Non-pigmented ciliary epithelial cell (primary cell): ENCODE data around the gene OAF.

Experiments used
- DNase-seq: peaks from one replicate; pipeline ENCODE4 v3.0.0-alpha.2; 2010; ENCODE audit warnings: low read depth

OAF gene

GRCh38 chr11:120222916-120223315 lies 12.1 kb downstream of the OAF start:
- no peak for DNase-seq

GRCh38 chr11:120223793-120224192 lies 13.0 kb downstream of the OAF start:
- no peak for DNase-seq

GRCh38 chr11:120224361-120224760 lies 13.5 kb downstream of the OAF start:
- DNase-seq: no peak

- no peak for DNase-seq
Measured at GRCh38 chr11:120224972-120225909, 14.4 kb downstream of the OAF start.

- DNase-seq: no peak
Measured at GRCh38 chr11:120226242-120226641, 15.4 kb downstream of the OAF start.

GRCh38 chr11:120226714-120227113 lies 15.9 kb downstream of the OAF start:
- DNase-seq: no peak

- DNase-seq: no peak
Measured at GRCh38 chr11:120227228-120227852, 16.5 kb downstream of the OAF start.

- no peak for DNase-seq
Measured at GRCh38 chr11:120228794-120229384, 18.1 kb downstream of the OAF start.

GRCh38 chr11:120229451-120230424 lies 18.9 kb downstream of the OAF start:
- no peak for DNase-seq

GRCh38 chr11:120230433-120231071 lies 19.7 kb downstream of the OAF start:
- DNase-seq: no peak

GRCh38 chr11:120231963-120232362 lies 21.1 kb downstream of the OAF start:
- DNase-seq: no peak

- no peak for DNase-seq
Measured at GRCh38 chr11:120233207-120233803, 22.5 kb downstream of the OAF start.

GRCh38 chr11:120235024-120235628 lies 24.3 kb downstream of the OAF start:
- DNase-seq: no peak

GRCh38 chr11:120236169-120237107 lies 25.6 kb downstream of the OAF start:
- no peak for DNase-seq

- DNase-seq: no peak
Measured at GRCh38 chr11:120238968-120239620, 28.3 kb downstream of the OAF start.

GRCh38 chr11:120239713-120240640 lies 29.1 kb downstream of the OAF start, which contains the start of gene POU2F3:
POU2F3 (plus strand) TSS chr11:120240140; CDS start chr11:120240344, 204 bp downstream.
- no peak for DNase-seq

- no peak for DNase-seq
Measured at GRCh38 chr11:120240866-120241265, 30.0 kb downstream of the OAF start.
